GM12878 (cell line): ENCODE results near the gene IFI27L2. TPM values are rescaled to one million over a fixed set of nuclear protein-coding genes. Genes with fewer than 3 reads are reported as not detected.

Experiments
- ATAC-seq: fragments of 200-7000 bp; cut with Tn5 transposase; 3 replicates; pipeline ENCODE4 v1.9.1; 2020; ENCODE audit warnings: mild to moderate bottlenecking, moderate library complexity
- BruUV-seq: library from RNA; stranded (reverse); fragments of 400-500 nt; replicated peaks from 2 replicates; lab custom pipeline; 2021; lab: Mats Ljungman, UMichigan
- CTCF ChIA-PET: fragments of 300-600 bp; sonication (Branson Sonifier 250); formaldehyde crosslinking; extraction: SDS; loops from one replicate; lab custom pipeline; 2021; ENCODE audit warnings: inconsistent platforms; lab: Yijun Ruan, JAX
- POLR2A ChIA-PET: fragments of 350-600 bp; formaldehyde crosslinking; extraction: SDS; loops from one replicate; lab custom pipeline; 2021; ENCODE audit warnings: inconsistent platforms; lab: Charles Lee
- RAD21 ChIA-PET: fragments of 300-600 bp; sonication (Branson Sonifier 250); formaldehyde crosslinking; loops from one replicate; lab custom pipeline; 2023; ENCODE audit warnings: antibody characterized with exemption; ENCODE audit not compliant: unreplicated experiment; lab: Charles Lee
- SMC1A ChIA-PET: fragments of 300-600 bp; sonication (Branson Sonifier 250); formaldehyde crosslinking; loops from one replicate; lab custom pipeline; 2023; ENCODE audit not compliant: unreplicated experiment, uncharacterized antibody; lab: Charles Lee
- DNase-seq: peaks from one replicate; pipeline ENCODE4 v3.0.0-alpha.2; 2011; ENCODE audit warnings: low read depth, low spot score
- FAIRE-seq: peaks from 3 replicates; lab custom pipeline; 2011; peaks lifted over from hg19 to GRCh38; lab: Jason Lieb, UNC
- H2AFZ ChIP-seq: 2 replicates; pipeline ENCODE4 v1.6.0; 2011; ENCODE audit warnings: low read depth, low read length, control low read depth; ENCODE audit not compliant: control insufficient read depth
- H3K27ac ChIP-seq: 2 replicates; pipeline ENCODE4 v1.5.1; 2011; ENCODE audit warnings: control low read depth; ENCODE audit not compliant: control insufficient read depth, insufficient read depth
- H3K27me3 ChIP-seq, 2 experiments: replicated peaks in 1 of 2; 2 replicates each; pipeline versions ENCODE4 v1.6.0 to v1.6.1; 2011; ENCODE audit warnings: low read length in 1 of 2; ENCODE audit not compliant: control insufficient read depth in 2 of 2, insufficient read depth in 2 of 2
- H3K36me3 ChIP-seq, 2 experiments: 2 replicates each; pipeline ENCODE4 v1.5.1; 2011; ENCODE audit warnings: low read length in 1 of 2; ENCODE audit not compliant: control insufficient read depth in 2 of 2, insufficient read depth in 2 of 2
- H3K4me1 ChIP-seq: 2 replicates; pipeline ENCODE4 v1.6.1; 2011; ENCODE audit warnings: mild to moderate bottlenecking, low read length, moderate library complexity, mixed read lengths; ENCODE audit not compliant: control insufficient read depth, insufficient read depth
- H3K4me2 ChIP-seq: 2 replicates; pipeline ENCODE4 v1.6.0; 2011; ENCODE audit warnings: control low read depth; ENCODE audit not compliant: control insufficient read depth, insufficient read depth
- H3K4me3 ChIP-seq: fragments of 200-600 bp; sonication (generic); 2 replicates; pipeline ENCODE4 v1.5.1; 2016
- H3K79me2 ChIP-seq: 2 replicates; pipeline ENCODE4 v1.6.0; 2011; ENCODE audit warnings: low read length; ENCODE audit not compliant: control insufficient read depth, insufficient read depth
- H3K9ac ChIP-seq: 2 replicates; pipeline ENCODE4 v1.8.0; 2011; ENCODE audit warnings: low read length, control low read depth, mixed read lengths; ENCODE audit not compliant: control insufficient read depth, insufficient read depth
- H3K9me3 ChIP-seq: replicated peaks from 3 replicates; pipeline ENCODE4 v1.5.1; 2011; ENCODE audit warnings: mild to moderate bottlenecking, low read length; ENCODE audit not compliant: control insufficient read depth, insufficient read depth
- H4K20me1 ChIP-seq: 2 replicates; pipeline ENCODE4 v1.6.0; 2011; ENCODE audit not compliant: control insufficient read depth, insufficient read depth
- BACH1 ChIP-seq: fragments of 450-650 bp; IDR thresholded peaks from 2 replicates; pipeline ENCODE4 v1.6.1; 2017; ENCODE audit warnings: mild to moderate bottlenecking, borderline replicate concordance
- CHD1 ChIP-seq: IDR thresholded peaks from 2 replicates; pipeline ENCODE4 v1.6.1; 2012; ENCODE audit warnings: low read depth, low read length, improper control_type of control experiment
- FOS ChIP-seq: IDR thresholded peaks from 3 replicates; pipeline ENCODE4 v1.6.1; 2011; ENCODE audit warnings: borderline replicate concordance; ENCODE audit not compliant: insufficient read length; ENCODE audit errors: extremely low read depth
- GATAD2B ChIP-seq: fragments of 450-650 bp; conservative IDR thresholded peaks from 2 replicates; pipeline ENCODE4 v1.6.1; 2017; ENCODE audit warnings: low read depth, mild to moderate bottlenecking, moderate library complexity
- HDGF ChIP-seq: fragments of 450-650 bp; IDR thresholded peaks from 2 replicates; pipeline ENCODE4 v1.6.1; 2016; ENCODE audit warnings: antibody characterized with exemption
- MYB ChIP-seq: fragments of 150-350 bp; IDR thresholded peaks from 2 replicates; pipeline ENCODE4 v1.6.1; 2014; ENCODE audit warnings: mild to moderate bottlenecking, low read depth, low read length, borderline replicate concordance
- NFIC ChIP-seq: IDR thresholded peaks from 2 replicates; pipeline ENCODE4 v1.6.1; 2012; ENCODE audit warnings: low read depth, mild to moderate bottlenecking, inconsistent platforms, low read length, moderate library complexity
- POU2F2 ChIP-seq: IDR thresholded peaks from 3 replicates; pipeline ENCODE4 v1.6.1; 2011; ENCODE audit warnings: low read depth, mild to moderate bottlenecking, low read length, borderline replicate concordance
- RELA ChIP-seq: fragments of 450-650 bp; IDR thresholded peaks from 2 replicates; pipeline ENCODE4 v1.8.0; 2014; ENCODE audit warnings: borderline replicate concordance; ENCODE audit not compliant: partially characterized antibody
- SREBF1 ChIP-seq: IDR thresholded peaks from 2 replicates; pipeline ENCODE4 v1.6.1; 2012; ENCODE audit warnings: mild to moderate bottlenecking, low read length
- SUPT20H ChIP-seq: IDR thresholded peaks from 2 replicates; pipeline ENCODE4 v1.6.1; 2011; ENCODE audit warnings: low read depth, mild to moderate bottlenecking, low read length, moderate library complexity, borderline replicate concordance; ENCODE audit not compliant: control insufficient read depth
- TARDBP ChIP-seq: IDR thresholded peaks from 2 replicates; pipeline ENCODE4 v1.6.1; 2016; ENCODE audit warnings: borderline replicate concordance
- ZNF207 ChIP-seq: fragments of 450-650 bp; IDR thresholded peaks from 2 replicates; pipeline ENCODE4 v1.6.1; 2014; ENCODE audit warnings: antibody characterized with exemption, mild to moderate bottlenecking, borderline replicate concordance
- ZNF217 ChIP-seq: fragments of 450-650 bp; IDR thresholded peaks from 2 replicates; pipeline ENCODE4 v1.6.1; 2017; ENCODE audit warnings: antibody characterized with exemption, mild to moderate bottlenecking
- ZNF24 ChIP-seq: fragments of 450-650 bp; IDR thresholded peaks from 2 replicates; pipeline ENCODE4 v1.6.1; 2017; ENCODE audit warnings: antibody characterized with exemption, mild to moderate bottlenecking
- WGBS: methylation state at CpG from one replicate; pipeline ENCODE4 v1.1.6; 2016; ENCODE audit warnings: low lambda C conversion rate; ENCODE audit not compliant: insufficient replicate concordance, insufficient coverage; ENCODE audit errors: missing lambda C conversion rate; 5-methylcytosine and 5-hydroxymethylcytosine counted together
- in situ Hi-C: fragments of 300-500 bp; cut with MboI; formaldehyde crosslinking; loops from 9 replicates; pipeline ENCODE4 v1.14.3; 2018; ENCODE audit warnings: mixed read lengths
- intact Hi-C: fragments of 100-400 bp; cut with micrococcal nuclease; formaldehyde crosslinking; loops from one replicate; pipeline ENCODE4 v1.14.2; 2022; ENCODE audit not compliant: unreplicated experiment
- polyA plus RNA-seq, 11 experiments: library from polyadenylated mRNA; depleted of rRNA in 4 of 11; unstranded in 6 of 11; stranded (reverse) in 5 of 11; fragments of >200 nt; fragmentation: Nextera tagmentation in 4 of 11; fragmentation: Illumina TruSeq in 1 of 11; extraction: Ambion mirVana in 4 of 11; extraction: Trizol in 1 of 11; gene quantifications; 1 replicate in 1 of 11; 2 replicates in 10 of 11; pipeline versions ENCODE4 v1.2.1 to v1.2.3, GENCODE V29; 2011 to 2016; ENCODE audit warnings: inconsistent platforms in 2 of 11, missing spikeins in 2 of 11, low read depth in 1 of 11
- total RNA-seq, 4 experiments: library from RNA; depleted of rRNA in 3 of 4; stranded (reverse); fragments of >200 nt in 3 of 4; fragmentation: Illumina TruSeq in 1 of 4; extraction: Trizol in 1 of 4; gene quantifications; 2 replicates each; pipeline versions ENCODE4 v1.2.1 to v1.2.3, GENCODE V29; 2013 to 2021

Gene IFI27L2
- total and polyA plus RNA-seq, 10 of the 15 experiments (the other 5 are each of a cell fraction or from before 2014, with no cell fraction given): 26.6 to 134 (median 60.3) TPM

DNA sequence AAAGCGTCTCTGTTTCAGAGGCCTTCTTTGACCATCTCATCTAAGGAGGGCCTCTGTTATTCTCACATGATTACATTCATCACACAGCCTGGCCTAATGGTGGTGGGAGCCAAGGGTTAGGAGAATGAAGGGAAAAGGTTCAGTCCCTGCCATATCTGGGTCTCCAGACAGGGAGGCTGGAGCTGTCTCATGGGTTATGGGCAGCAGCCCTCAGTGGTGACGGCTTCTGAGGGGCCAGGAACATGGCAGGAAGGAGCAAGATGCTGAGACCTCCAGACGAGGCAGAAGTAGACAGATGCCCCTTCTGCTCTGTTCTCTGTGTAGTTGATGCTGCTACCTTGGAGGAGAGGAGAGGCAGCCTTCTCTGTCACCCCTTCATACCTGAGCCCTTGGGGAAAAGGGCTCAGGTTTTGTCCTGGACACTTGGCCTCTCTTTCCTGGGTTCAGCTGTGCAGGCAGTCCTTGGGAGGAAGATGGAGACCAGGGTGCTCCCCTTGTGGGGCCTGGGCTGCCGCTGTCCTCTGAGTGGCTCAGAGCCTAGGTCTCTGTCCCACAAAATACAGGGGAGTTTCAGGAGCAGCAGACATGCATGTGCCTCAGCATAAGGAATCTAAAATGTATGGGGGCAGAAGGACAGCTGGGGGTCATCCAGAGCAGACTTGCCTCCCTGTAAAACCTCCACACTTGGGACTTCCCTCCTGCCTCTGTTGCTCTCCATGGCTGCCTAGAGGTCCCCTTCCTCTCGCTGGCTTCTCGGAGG lies 3.6 kb downstream of the IFI27L2 start:
- WGBS: 62% methylated on average over 6 of the region's 6 CpGs
- Histone ChIP-seq H2AFZ (no peak overlapping the region), H3K79me2 (no peaks in the 10 kb centered on the region), H3K36me3 (no peaks in the 10 kb centered on the region; a peak in 1 of 4 replicates), H3K4me1 (peaks cover 10% of the 10 kb centered on the region; the same call in 1 of the 2 replicates), H3K27ac (no peak overlapping the region), H4K20me1 (no peaks in the 10 kb centered on the region)
- intact Hi-C loops: no loop called here
- ATAC-seq (no peak), DNase-seq (no peak), FAIRE-seq (no peak)
- CTCF ChIA-PET: interaction anchor here (2.0 to 3.3 kb wide), 2 partner anchors 11 to 13 kb away, joined by 7 to 13 read pairs; no protein-coding TSS in a partner anchor
- SMC1A ChIA-PET: interaction anchor here (1.1 to 1.2 kb wide), 2 partner anchors 11 to 186 kb away, joined by 4 read pairs; no protein-coding TSS in a partner anchor
- POLR2A ChIA-PET: interaction anchor here (0.6 kb wide), 1 partner anchor 65 kb away, joined by 3 read pairs; no protein-coding TSS in a partner anchor
- BruUV-seq: no TSS peak
- TF ChIP-seq ZNF207: no peak
- TF ChIP-seq, all 136 proteins: peak for 0
- H3K27me3 ChIP-seq: peaks cover 0 to 4% of the 10 kb centered on the region in 2 experiments; a peak in 1 of 4 replicates
- no peak overlapping the region for H3K4me3 ChIP-seq
- RAD21 ChIA-PET: no interaction called here
- H3K9me3 ChIP-seq: no peaks in the 10 kb centered on the region
- H3K9ac ChIP-seq: no peak overlapping the region
- in situ Hi-C loops: no loop called here
- no peak overlapping the region for H3K4me2 ChIP-seq

DNA sequence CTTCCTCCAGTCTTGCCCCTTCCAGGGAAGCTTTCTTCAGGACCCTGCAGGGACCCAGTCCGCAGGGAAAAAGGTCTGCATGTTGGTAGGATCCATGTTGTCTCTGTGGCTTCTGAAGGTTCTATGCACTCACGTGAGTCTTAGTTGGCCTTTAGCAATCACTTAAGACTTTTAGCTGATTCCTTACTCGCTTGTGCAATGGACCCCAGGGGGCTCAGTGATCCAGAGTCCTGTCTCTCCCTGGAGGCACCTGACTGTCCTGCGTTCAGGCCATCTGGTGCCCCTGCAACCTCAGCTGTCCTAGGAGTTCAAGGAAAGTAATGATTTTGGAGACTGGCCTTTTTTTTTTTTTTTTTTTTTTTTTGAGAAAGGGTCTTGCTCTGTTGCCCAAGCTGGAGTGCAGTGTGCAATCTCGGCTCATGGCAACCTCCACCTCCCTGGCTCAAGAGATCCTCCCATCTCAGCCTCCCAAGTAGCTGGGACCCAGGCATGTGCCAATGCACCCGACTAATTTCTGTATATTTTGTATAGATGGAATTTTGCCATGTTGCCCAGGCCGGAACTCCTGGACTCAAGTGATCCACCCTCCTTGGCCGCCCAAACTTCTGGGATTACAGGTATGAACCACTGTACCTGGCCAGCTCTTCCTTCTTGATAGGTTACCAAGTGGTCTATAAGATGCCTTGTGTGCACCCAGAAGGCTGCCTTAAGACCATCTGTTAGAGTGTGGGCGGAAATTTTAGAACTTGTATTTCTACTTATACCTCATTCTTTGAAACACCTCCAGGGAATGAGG lies 4.6 kb downstream of the IFI27L2 start:
- no peaks in the 10 kb centered on the region for H4K20me1 ChIP-seq
- no peak overlapping the region for H3K9ac ChIP-seq
- WGBS: 66% methylated on average over 9 of the region's 9 CpGs
- no peaks in the 10 kb centered on the region for H3K27me3 ChIP-seq
- H3K9me3 ChIP-seq: no peaks in the 10 kb centered on the region; the same call in 2 of the 3 replicates
- TF ChIP-seq RELA (no peak), CHD1 (no peak), SUPT20H (no peak), TARDBP (no peak), ZNF24 (no peak), NFIC (no peak), SREBF1 (no peak), FOS (no peak), MYB (no peak), GATAD2B (no peak), HDGF (no peak), ZNF217 (no peak), POU2F2 (no peak), BACH1 (no peak)
- ATAC-seq (no peak), DNase-seq (no peak), FAIRE-seq (no peak)
- no peak overlapping the region for H3K4me2 ChIP-seq
- no peak overlapping the region for H3K27ac ChIP-seq
- H3K79me2 ChIP-seq: no peaks in the 10 kb centered on the region
- no peaks in the 10 kb centered on the region; a peak in 1 of 4 replicates for H3K36me3 ChIP-seq
- H3K4me3 ChIP-seq: no peak overlapping the region
- H2AFZ ChIP-seq: no peak overlapping the region
- BruUV-seq: no TSS peak
- ChIA-PET SMC1A (interaction anchor here (0.6 to 1.2 kb wide), 2 partner anchors 67 to 185 kb away, joined by 3 to 4 read pairs; no protein-coding TSS in a partner anchor), RAD21 (interaction anchor here (0.7 kb wide), 1 partner anchor 147 kb away, joined by 3 read pairs; no protein-coding TSS in a partner anchor), POLR2A (no interaction called here), CTCF (interaction anchor here (2.0 to 3.3 kb wide), 2 partner anchors 12 to 14 kb away, joined by 7 to 13 read pairs; no protein-coding TSS in a partner anchor)
- intact Hi-C loops: no loop called here
- peaks cover 5% of the 10 kb centered on the region; the same call in 1 of the 2 replicates for H3K4me1 ChIP-seq
- in situ Hi-C loops: no loop called here
